IMR-90 (cell line): ENCODE data around the gene E2F3. TPM values are rescaled to one million over a fixed set of nuclear protein-coding genes. Genes with fewer than 3 reads are reported as not detected.

Experiments
- ATAC-seq: fragments of 200-7000 bp; cut with Tn5 transposase; 2 replicates; pipeline ENCODE4 v1.9.1; 2020; ENCODE audit warnings: low read depth, mild to moderate bottlenecking, moderate library complexity
- BruUV-seq: library from RNA; stranded (reverse); fragments of 400-500 nt; replicated peaks from 2 replicates; lab custom pipeline; 2021; lab: Mats Ljungman, UMichigan
- CTCF ChIA-PET: fragments of 300-600 bp; formaldehyde crosslinking; extraction: SDS; loops from one replicate; lab custom pipeline; 2021; ENCODE audit warnings: antibody characterized with exemption; lab: Yijun Ruan, JAX
- POLR2A ChIA-PET: fragments of 300-600 bp; sonication (Branson Sonifier 250); formaldehyde crosslinking; loops from one replicate; lab custom pipeline; 2022; ENCODE audit warnings: antibody characterized with exemption; ENCODE audit not compliant: unreplicated experiment; lab: Charles Lee
- DNase-seq: peaks from one replicate; pipeline ENCODE4 v3.0.0; 2013
- H2AFZ ChIP-seq: replicated peaks from 2 replicates; pipeline ENCODE3; 2013; ENCODE audit warnings: low read length, mild to moderate bottlenecking; ENCODE audit not compliant: poor library complexity
- H2AK5ac ChIP-seq: 2 replicates; pipeline ENCODE4 v1.6.1; 2013; ENCODE audit warnings: low read depth, low read length, inconsistent platforms
- H2AK9ac ChIP-seq: replicated peaks from 2 replicates; pipeline ENCODE3; 2013; ENCODE audit warnings: mild to moderate bottlenecking, low read depth, low read length, moderate library complexity; ENCODE audit not compliant: poor library complexity
- H2BK120ac ChIP-seq: 2 replicates; pipeline ENCODE4 v1.6.1; 2013; ENCODE audit warnings: low read depth, low read length, inconsistent platforms
- H2BK15ac ChIP-seq: 3 replicates; pipeline ENCODE4 v1.6.1; 2013; ENCODE audit warnings: low read depth, low read length, inconsistent platforms
- H2BK20ac ChIP-seq: 2 replicates; pipeline ENCODE4 v1.6.1; 2013; ENCODE audit warnings: low read depth, mild to moderate bottlenecking, inconsistent platforms, low read length, moderate library complexity
- H2BK5ac ChIP-seq: 2 replicates; pipeline ENCODE4 v1.6.1; 2013; ENCODE audit warnings: mild to moderate bottlenecking, low read depth, low read length, inconsistent platforms; ENCODE audit not compliant: poor library complexity, severe bottlenecking
- H3K14ac ChIP-seq: replicated peaks from 2 replicates; pipeline ENCODE4 v1.6.1; 2013; ENCODE audit warnings: low read depth, low read length, inconsistent platforms
- H3K18ac ChIP-seq: 2 replicates; pipeline ENCODE4 v1.6.1; 2013; ENCODE audit warnings: low read depth, low read length, control low read depth
- H3K23ac ChIP-seq: 2 replicates; pipeline ENCODE4 v1.6.1; 2013; ENCODE audit warnings: low read depth, low read length, inconsistent platforms
- H3K27ac ChIP-seq: 2 replicates; pipeline ENCODE4 v1.5.1; 2013; ENCODE audit warnings: mild to moderate bottlenecking, control low read depth, low read length; ENCODE audit not compliant: insufficient read depth
- H3K27me3 ChIP-seq: 2 replicates; pipeline ENCODE4 v1.6.1; 2013; ENCODE audit warnings: low read length; ENCODE audit not compliant: control insufficient read depth, insufficient read depth
- H3K36me3 ChIP-seq: 2 replicates; pipeline ENCODE4 v1.6.1; 2013; ENCODE audit warnings: low read length, mixed read lengths; ENCODE audit not compliant: control insufficient read depth, insufficient read depth
- H3K4ac ChIP-seq: 2 replicates; pipeline ENCODE4 v1.6.1; 2013; ENCODE audit warnings: low read depth, low read length, inconsistent platforms
- H3K4me1 ChIP-seq: 2 replicates; pipeline ENCODE4 v1.6.1; 2013; ENCODE audit warnings: low read length, mixed read lengths; ENCODE audit not compliant: control insufficient read depth, insufficient read depth
- H3K4me2 ChIP-seq: 2 replicates; pipeline ENCODE4 v1.6.1; 2013; ENCODE audit warnings: low read depth, mild to moderate bottlenecking, control low read depth, low read length, moderate library complexity
- H3K4me3 ChIP-seq: 2 replicates; pipeline ENCODE4 v1.5.1; 2013; ENCODE audit warnings: low read depth, mild to moderate bottlenecking, control low read depth, low read length, moderate library complexity; ENCODE audit not compliant: insufficient read depth
- H3K56ac ChIP-seq: 2 replicates; pipeline ENCODE4 v1.6.1; 2013; ENCODE audit warnings: low read length, inconsistent platforms; ENCODE audit not compliant: insufficient read depth; ENCODE audit errors: extremely low read depth
- H3K79me1 ChIP-seq, 2 experiments: 2 replicates each; pipeline ENCODE4 v1.6.1; 2013; ENCODE audit warnings: low read length in 2 of 2, inconsistent platforms in 1 of 2, low read depth in 1 of 2
- H3K9ac ChIP-seq: 2 replicates; pipeline ENCODE4 v1.6.1; 2013; ENCODE audit warnings: low read depth, low read length, control low read depth
- H3K9me1 ChIP-seq: 2 replicates; pipeline ENCODE4 v1.6.1; 2013; ENCODE audit warnings: low read length, inconsistent platforms; ENCODE audit not compliant: insufficient read depth
- H3K9me3 ChIP-seq: 2 replicates; pipeline ENCODE4 v1.6.1; 2013; ENCODE audit warnings: low read length; ENCODE audit not compliant: control insufficient read depth, insufficient read depth
- H4K20me1 ChIP-seq: 2 replicates; pipeline ENCODE4 v1.6.1; 2013; ENCODE audit warnings: low read length, inconsistent platforms; ENCODE audit not compliant: insufficient read depth
- H4K5ac ChIP-seq: 2 replicates; pipeline ENCODE4 v1.6.1; 2013; ENCODE audit warnings: mild to moderate bottlenecking, low read depth, low read length, control low read depth
- H4K8ac ChIP-seq, 2 experiments: 2 replicates each; pipeline ENCODE4 v1.6.1; 2013; ENCODE audit warnings: low read depth in 2 of 2, low read length in 2 of 2, control low read depth in 1 of 2, inconsistent platforms in 1 of 2
- H4K91ac ChIP-seq: 2 replicates; pipeline ENCODE4 v1.6.1; 2013; ENCODE audit warnings: low read depth, low read length, inconsistent platforms; ENCODE audit not compliant: insufficient read depth
- BHLHE40 ChIP-seq: fragments of 150-350 bp; IDR thresholded peaks from 2 replicates; pipeline ENCODE4 v1.6.1; 2016; ENCODE audit warnings: mild to moderate bottlenecking, low read depth, low read length
- CEBPB ChIP-seq: IDR thresholded peaks from 2 replicates; pipeline ENCODE4 v1.6.1; 2012; ENCODE audit warnings: low read depth, low read length, improper control_type of control experiment
- CHD1 ChIP-seq: IDR thresholded peaks from 2 replicates; pipeline ENCODE4 v1.6.1; 2012; ENCODE audit warnings: low read depth, low read length, improper control_type of control experiment
- FOS ChIP-seq: fragments of 150-350 bp; IDR thresholded peaks from 2 replicates; pipeline ENCODE4 v1.6.1; 2016; ENCODE audit warnings: low read depth, low read length
- MAFK ChIP-seq: IDR thresholded peaks from 2 replicates; pipeline ENCODE4 v1.6.1; 2012; ENCODE audit warnings: low read depth, low read length, improper control_type of control experiment
- MAZ ChIP-seq: IDR thresholded peaks from 2 replicates; pipeline ENCODE4 v1.6.1; 2012; ENCODE audit warnings: low read depth, mild to moderate bottlenecking, low read length, improper control_type of control experiment, moderate library complexity, borderline replicate concordance
- MXI1 ChIP-seq: IDR thresholded peaks from 2 replicates; pipeline ENCODE4 v1.6.1; 2012; ENCODE audit warnings: low read depth, mild to moderate bottlenecking, low read length, moderate library complexity, borderline replicate concordance
- NFE2L2 ChIP-seq: fragments of 150-350 bp; IDR thresholded peaks from 2 replicates; pipeline ENCODE4 v1.6.1; 2016; ENCODE audit warnings: low read depth, mild to moderate bottlenecking, low read length
- POLR2A ChIP-seq: IDR thresholded peaks from 2 replicates; pipeline ENCODE4 v1.6.1; 2012; ENCODE audit warnings: mild to moderate bottlenecking, low read depth, low read length
- RAD21 ChIP-seq: IDR thresholded peaks from 2 replicates; pipeline ENCODE4 v1.6.1; 2012; ENCODE audit warnings: low read length, improper control_type of control experiment
- RCOR1 ChIP-seq: IDR thresholded peaks from 2 replicates; pipeline ENCODE4 v1.6.1; 2012; ENCODE audit warnings: mild to moderate bottlenecking, low read length, improper control_type of control experiment; ENCODE audit not compliant: insufficient replicate concordance
- RFX5 ChIP-seq: IDR thresholded peaks from 2 replicates; pipeline ENCODE4 v1.8.0; 2012; ENCODE audit warnings: low read depth, mild to moderate bottlenecking, low read length, moderate library complexity
- SMC3 ChIP-seq: fragments of 150-350 bp; IDR thresholded peaks from 2 replicates; pipeline ENCODE4 v1.6.1; 2016; ENCODE audit warnings: low read depth, mild to moderate bottlenecking, antibody characterized with exemption, low read length, moderate library complexity
- WGBS, 2 experiments: methylation state at CpG; one replicate each; pipeline versions ENCODE4 v1.1.5 to v1.1.7; 2013; ENCODE audit warnings: missing lambda C conversion rate in 2 of 2; ENCODE audit not compliant: insufficient read length in 1 of 2; ENCODE audit errors: extremely low coverage in 2 of 2; 5-methylcytosine and 5-hydroxymethylcytosine counted together
- dilution Hi-C: fragments of 300-500 bp; cut with HindIII; formaldehyde crosslinking; loops from one replicate; pipeline ENCODE4 v1.14.3; 2018; ENCODE audit warnings: low sequenced_read_pairs; ENCODE audit not compliant: unreplicated experiment
- in situ Hi-C: fragments of 300-500 bp; cut with MboI; formaldehyde crosslinking; loops from 3 replicates; pipeline ENCODE4 v1.14.3; 2019; ENCODE audit warnings: low sequenced_read_pairs, inconsistent platforms, mixed read lengths
- intact Hi-C: fragments of 100-400 bp; cut with micrococcal nuclease; formaldehyde crosslinking; loops from 2 replicates; pipeline ENCODE4 v1.10.0; 2022
- polyA plus RNA-seq, 3 experiments: library from polyadenylated mRNA; depleted of rRNA; stranded (reverse); fragments of >200 nt; gene quantifications; 2 replicates each; pipeline ENCODE4 v1.2.3, GENCODE V29; 2012; ENCODE audit warnings: low replicate concordance in 1 of 3
- total RNA-seq: library from RNA; depleted of rRNA; stranded (reverse); fragments of >200 nt; gene quantifications from 2 replicates; pipeline ENCODE4 v1.2.3, GENCODE V29; 2012
- TF ChIP-seq, protein P1 (sequence below): conservative IDR thresholded peaks from 2 replicates; pipeline ENCODE4 v1.5.1; 2012; ENCODE audit warnings: mild to moderate bottlenecking, low read depth, low read length, improper control_type of control experiment
- TF ChIP-seq, protein P2 (sequence below): fragments of 150-350 bp; IDR thresholded peaks from 2 replicates; pipeline ENCODE4 v1.6.1; 2017; ENCODE audit warnings: mild to moderate bottlenecking, antibody characterized with exemption, low read length, low read depth
- TF ChIP-seq, protein P3 (sequence below): fragments of 150-350 bp; IDR thresholded peaks from 2 replicates; pipeline ENCODE4 v1.6.1; 2016; ENCODE audit warnings: low read depth, mild to moderate bottlenecking, low read length, moderate library complexity, borderline replicate concordance

The E2F3 gene
- total and polyA plus RNA-seq, 2 of the 4 experiments (the other 2 are of a cell fraction) = 2.3 to 8.2 TPM

DNA sequence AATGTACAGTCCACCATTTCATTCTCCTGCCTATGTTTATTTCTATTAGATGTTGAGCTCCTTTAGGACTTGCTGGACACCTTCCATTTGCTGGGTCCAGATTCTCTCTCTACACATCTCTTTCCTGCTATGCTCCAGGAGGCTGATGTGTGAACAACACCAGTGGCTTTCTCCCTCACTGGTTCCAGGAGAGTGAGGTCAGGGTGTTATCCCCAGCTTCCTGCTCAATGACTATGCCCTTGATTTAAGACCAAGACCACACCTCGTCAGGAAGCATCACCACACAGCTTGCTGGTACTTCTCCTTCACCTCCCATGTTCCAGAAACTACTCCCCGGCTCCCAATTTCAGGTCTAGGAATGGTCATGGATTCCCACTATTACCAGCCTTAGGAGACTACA lies 31.3 kb upstream of the E2F3 start:
- H3K14ac ChIP-seq = peak overlapping the region; percentile 74
- intact Hi-C loops = no loop called here
- H3K4me2 ChIP-seq = no peak overlapping the region
- no peak overlapping the region for H3K9ac ChIP-seq
- no peak overlapping the region for H3K4me3 ChIP-seq
- H3K9me3 ChIP-seq = no peaks in the 10 kb centered on the region
- no peak overlapping the region for H2AK9ac ChIP-seq
- dilution Hi-C loops = no loop called here
- DNase-seq (no peak), ATAC-seq (no peak)
- H3K9me1 ChIP-seq = 0 out of 2 replicates have a peak, but pooled peaks cover 2% of the 10 kb centered on the region
- H4K91ac ChIP-seq = peak overlapping the region; percentile 77
- TF ChIP-seq CEBPB = no peak
- no peak for TF ChIP-seq MXI1
- TF ChIP-seq MAFK = no peak
- TF ChIP-seq, protein P1, sequence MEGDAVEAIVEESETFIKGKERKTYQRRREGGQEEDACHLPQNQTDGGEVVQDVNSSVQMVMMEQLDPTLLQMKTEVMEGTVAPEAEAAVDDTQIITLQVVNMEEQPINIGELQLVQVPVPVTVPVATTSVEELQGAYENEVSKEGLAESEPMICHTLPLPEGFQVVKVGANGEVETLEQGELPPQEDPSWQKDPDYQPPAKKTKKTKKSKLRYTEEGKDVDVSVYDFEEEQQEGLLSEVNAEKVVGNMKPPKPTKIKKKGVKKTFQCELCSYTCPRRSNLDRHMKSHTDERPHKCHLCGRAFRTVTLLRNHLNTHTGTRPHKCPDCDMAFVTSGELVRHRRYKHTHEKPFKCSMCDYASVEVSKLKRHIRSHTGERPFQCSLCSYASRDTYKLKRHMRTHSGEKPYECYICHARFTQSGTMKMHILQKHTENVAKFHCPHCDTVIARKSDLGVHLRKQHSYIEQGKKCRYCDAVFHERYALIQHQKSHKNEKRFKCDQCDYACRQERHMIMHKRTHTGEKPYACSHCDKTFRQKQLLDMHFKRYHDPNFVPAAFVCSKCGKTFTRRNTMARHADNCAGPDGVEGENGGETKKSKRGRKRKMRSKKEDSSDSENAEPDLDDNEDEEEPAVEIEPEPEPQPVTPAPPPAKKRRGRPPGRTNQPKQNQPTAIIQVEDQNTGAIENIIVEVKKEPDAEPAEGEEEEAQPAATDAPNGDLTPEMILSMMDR = no peak
- TF ChIP-seq, protein P2, sequence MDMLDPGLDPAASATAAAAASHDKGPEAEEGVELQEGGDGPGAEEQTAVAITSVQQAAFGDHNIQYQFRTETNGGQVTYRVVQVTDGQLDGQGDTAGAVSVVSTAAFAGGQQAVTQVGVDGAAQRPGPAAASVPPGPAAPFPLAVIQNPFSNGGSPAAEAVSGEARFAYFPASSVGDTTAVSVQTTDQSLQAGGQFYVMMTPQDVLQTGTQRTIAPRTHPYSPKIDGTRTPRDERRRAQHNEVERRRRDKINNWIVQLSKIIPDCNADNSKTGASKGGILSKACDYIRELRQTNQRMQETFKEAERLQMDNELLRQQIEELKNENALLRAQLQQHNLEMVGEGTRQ = no peak
- TF ChIP-seq CHD1 = no peak
- no peak for TF ChIP-seq FOS
- no peak for TF ChIP-seq MAZ
- no peak for TF ChIP-seq RCOR1
- TF ChIP-seq SMC3 = no peak
- TF ChIP-seq NFE2L2 = no peak
- TF ChIP-seq RFX5 = no peak
- no peak for TF ChIP-seq POLR2A
- no peak for TF ChIP-seq BHLHE40
- TF ChIP-seq, protein P3, sequence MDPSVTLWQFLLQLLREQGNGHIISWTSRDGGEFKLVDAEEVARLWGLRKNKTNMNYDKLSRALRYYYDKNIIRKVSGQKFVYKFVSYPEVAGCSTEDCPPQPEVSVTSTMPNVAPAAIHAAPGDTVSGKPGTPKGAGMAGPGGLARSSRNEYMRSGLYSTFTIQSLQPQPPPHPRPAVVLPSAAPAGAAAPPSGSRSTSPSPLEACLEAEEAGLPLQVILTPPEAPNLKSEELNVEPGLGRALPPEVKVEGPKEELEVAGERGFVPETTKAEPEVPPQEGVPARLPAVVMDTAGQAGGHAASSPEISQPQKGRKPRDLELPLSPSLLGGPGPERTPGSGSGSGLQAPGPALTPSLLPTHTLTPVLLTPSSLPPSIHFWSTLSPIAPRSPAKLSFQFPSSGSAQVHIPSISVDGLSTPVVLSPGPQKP = no peak
- no peak for TF ChIP-seq RAD21
- peak overlapping the region; percentile 86; the same call in 2 of the 3 replicates for H2BK15ac ChIP-seq
- ChIA-PET POLR2A (interaction anchor here (0.5 kb wide), 1 partner anchor 9 kb away, joined by 3 read pairs; no protein-coding TSS in a partner anchor), CTCF (interaction anchor here (0.6 kb wide), 1 partner anchor 159 kb away, joined by 4 read pairs; no protein-coding TSS in a partner anchor)
- H4K8ac ChIP-seq = peak overlapping the region; percentile 26 to 50; a peak in 2 of 4 replicates
- 0 out of 2 replicates have a peak overlapping the region, but pooled peaks have one; percentile 12 for H3K23ac ChIP-seq
- H2AK5ac ChIP-seq = peak overlapping the region; percentile 52
- no peaks in the 10 kb centered on the region for H3K36me3 ChIP-seq
- H4K20me1 ChIP-seq = no peaks in the 10 kb centered on the region
- H3K27me3 ChIP-seq = no peaks in the 10 kb centered on the region
- H3K4ac ChIP-seq = peak overlapping the region; percentile 54
- no TSS peak for BruUV-seq
- in situ Hi-C loops = no loop called here
- H3K56ac ChIP-seq = no peak overlapping the region; the same call in 1 of the 2 replicates
- no CpG with 5 or more reads among the region's 2 CpGs for WGBS, 2 experiments
- peak overlapping the region; percentile 90 for H2BK20ac ChIP-seq
- no peak overlapping the region; the same call in 1 of the 2 replicates for H3K18ac ChIP-seq
- H3K27ac ChIP-seq = no peak overlapping the region
- H4K5ac ChIP-seq = peak overlapping the region; percentile 41; the same call in 1 of the 2 replicates
- H2AFZ ChIP-seq = no peak overlapping the region
- H2BK5ac ChIP-seq = no peak overlapping the region
- H3K79me1 ChIP-seq = no peaks in the 10 kb centered on the region
- H2BK120ac ChIP-seq = peak overlapping the region; percentile 71
- peaks cover 4% of the 10 kb centered on the region for H3K4me1 ChIP-seq
